Measurements from ENCODE around the gene DDA1.

The DDA1 gene

GRCh38 chr19:17337675-17338432, 28.5 kb downstream of the DDA1 start:
- no peak for TF ChIP-seq CTCF (conservative IDR thresholded peaks at IDR 0.05; ENCODE audit: low read length)
- DNase-seq (ENCODE audit: low read depth): no peak
- peak overlapping the region; percentile 94 for H3K4me3 ChIP-seq (ENCODE audit: low read length)

DNA sequence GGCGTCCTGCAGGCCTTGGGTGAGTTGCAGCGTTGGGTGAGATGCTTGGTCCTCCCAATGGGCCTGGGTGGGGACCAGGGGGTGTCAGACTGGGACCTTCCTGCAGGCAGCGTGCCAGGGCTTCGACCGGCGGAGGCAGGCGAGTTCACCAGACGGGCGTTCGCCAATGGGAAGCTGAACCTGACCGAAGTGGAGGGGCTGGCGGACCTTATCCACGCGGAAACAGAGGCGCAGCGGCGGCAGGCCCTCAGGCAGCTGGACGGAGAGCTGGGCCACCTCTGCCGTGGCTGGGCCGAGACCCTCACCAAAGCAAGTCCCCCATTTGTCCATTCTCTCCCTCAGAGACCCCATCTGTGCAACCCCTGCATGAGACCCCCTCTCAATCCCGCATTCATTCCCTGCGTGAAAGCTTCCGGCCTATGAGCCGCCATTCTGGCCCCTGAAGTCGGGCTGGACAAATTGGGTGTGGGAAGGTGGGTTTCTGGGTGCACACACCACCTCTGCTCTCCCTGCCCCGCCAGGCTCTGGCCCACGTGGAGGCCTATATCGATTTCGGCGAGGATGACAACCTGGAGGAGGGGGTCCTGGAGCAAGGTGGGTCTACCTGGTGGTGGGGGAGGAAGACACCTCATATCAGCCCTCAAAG, 29.2 kb downstream of the DDA1 start:
- no peak for DNase-seq (ENCODE audit: low read depth)
- peak overlapping the region; percentile 94 for H3K4me3 ChIP-seq (ENCODE audit: low read length)
- no peak for TF ChIP-seq CTCF (conservative IDR thresholded peaks at IDR 0.05; ENCODE audit: low read length)

DNA sequence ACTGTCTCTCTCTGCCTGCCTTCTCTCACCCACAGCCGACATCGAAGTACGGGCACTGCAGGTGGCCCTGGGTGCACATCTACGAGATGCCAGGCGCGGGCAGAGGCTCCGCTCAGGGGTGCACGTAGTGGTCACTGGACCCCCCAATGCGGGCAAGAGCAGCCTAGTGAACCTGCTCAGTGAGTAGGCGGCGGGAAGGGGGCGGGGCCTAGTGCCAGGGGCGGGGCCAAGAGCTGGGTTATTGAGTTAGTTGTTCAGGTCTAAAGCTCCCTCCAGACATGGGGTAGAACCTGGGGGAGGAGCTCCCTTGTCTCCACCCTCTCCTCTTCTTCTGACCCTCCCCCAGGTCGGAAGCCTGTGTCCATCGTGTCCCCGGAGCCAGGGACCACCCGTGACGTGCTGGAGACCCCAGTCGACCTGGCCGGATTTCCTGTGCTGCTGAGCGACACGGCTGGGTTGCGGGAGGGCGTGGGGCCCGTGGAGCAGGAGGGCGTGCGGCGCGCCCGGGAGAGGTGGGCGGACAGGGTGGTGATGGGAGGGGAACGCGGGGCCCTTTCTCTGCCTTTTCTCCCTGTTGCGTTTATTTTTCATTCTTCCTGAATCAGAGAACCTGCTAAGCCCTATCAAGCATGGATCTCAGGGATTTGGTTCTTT, 29.9 kb downstream of the DDA1 start:
- no peak for TF ChIP-seq CTCF (conservative IDR thresholded peaks at IDR 0.05; ENCODE audit: low read length)
- no peak overlapping the region for H3K4me3 ChIP-seq (ENCODE audit: low read length)
- no peak for DNase-seq (ENCODE audit: low read depth)

DNA sequence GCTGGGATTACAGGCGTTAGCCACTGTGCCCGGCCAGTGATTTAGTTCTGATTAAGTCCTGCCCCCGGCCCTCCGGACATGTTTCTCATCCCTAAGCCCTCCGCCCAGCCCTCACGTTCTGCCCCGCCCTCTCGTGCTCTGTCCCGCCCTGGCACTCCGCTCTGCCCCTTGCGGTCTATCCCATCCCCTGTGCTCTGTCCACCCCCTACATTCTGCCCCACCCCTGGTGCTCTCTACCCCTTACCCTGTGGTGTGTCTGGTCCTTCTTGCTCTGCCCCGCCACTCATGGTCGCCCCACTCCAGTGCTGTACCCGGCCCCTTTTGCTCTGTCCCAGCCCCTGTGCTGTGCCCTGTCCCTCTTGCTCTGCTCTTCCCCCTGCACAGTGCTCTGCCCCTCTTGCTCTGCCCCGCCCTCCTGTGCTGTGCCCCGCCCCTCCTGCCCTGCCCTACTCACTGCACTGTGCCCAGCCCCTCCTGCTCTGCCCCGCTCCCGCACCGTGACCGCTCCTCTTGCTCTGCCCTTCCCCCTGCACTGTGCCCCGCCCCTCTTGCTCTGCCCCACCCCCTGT, 31.0 kb downstream of the DDA1 start:
- no peak overlapping the region for H3K4me3 ChIP-seq (ENCODE audit: low read length)
- TF ChIP-seq CTCF (conservative IDR thresholded peaks at IDR 0.05; ENCODE audit: low read length): no peak
- DNase-seq (ENCODE audit: low read depth): no peak

GRCh38 chr19:17340871-17341357, 31.6 kb downstream of the DDA1 start:
- no peak for TF ChIP-seq CTCF (conservative IDR thresholded peaks at IDR 0.05; ENCODE audit: low read length)
- H3K4me3 ChIP-seq (ENCODE audit: low read length): no peak overlapping the region

DNA sequence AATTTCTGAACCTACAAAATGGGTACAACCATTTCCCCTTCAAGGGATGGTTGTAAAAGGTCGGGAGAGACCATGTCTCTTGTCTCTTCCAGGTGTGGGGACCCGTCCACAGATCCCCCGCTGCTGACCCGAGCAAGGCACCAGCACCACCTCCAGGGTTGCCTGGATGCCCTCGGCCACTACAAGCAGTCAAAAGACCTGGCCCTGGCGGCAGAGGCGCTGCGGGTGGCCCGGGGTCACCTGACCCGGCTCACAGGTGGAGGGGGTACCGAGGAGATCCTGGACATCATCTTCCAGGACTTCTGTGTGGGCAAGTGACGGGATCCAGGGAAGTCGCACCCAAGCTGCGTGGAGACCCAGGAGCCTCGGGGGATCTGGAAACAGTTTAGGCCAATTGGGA, 32.0 kb downstream of the DDA1 start:
- no peak overlapping the region for H3K4me3 ChIP-seq (ENCODE audit: low read length)
- no peak for DNase-seq (ENCODE audit: low read depth)
- no peak for TF ChIP-seq CTCF (conservative IDR thresholded peaks at IDR 0.05; ENCODE audit: low read length)

More at GRCh38 chr19:17340871-17341357, 31.6 kb downstream of the DDA1 start:
- no peak for DNase-seq (ENCODE audit: low read depth)
